WTC11 (cell line): ENCODE results near the gene ORC3.

Source experiments
- CTCF ChIP-seq: fragments of 200-600 bp; IDR thresholded peaks from 2 replicates; pipeline ENCODE4 v1.8.0; 2022; ENCODE audit warnings: antibody characterized with exemption
- TF ChIP-seq, protein P1 (sequence below): sonication (generic); formaldehyde crosslinking; IDR thresholded peaks from 2 replicates; pipeline ENCODE4 v1.8.0; 2022; ENCODE audit warnings: mild to moderate bottlenecking, missing genetic modification reagents

GRCh38 chr6:87674290-87674689 lies 84.4 kb downstream of the ORC3 start:
- no peak for TF ChIP-seq CTCF
- TF ChIP-seq, protein P1, sequence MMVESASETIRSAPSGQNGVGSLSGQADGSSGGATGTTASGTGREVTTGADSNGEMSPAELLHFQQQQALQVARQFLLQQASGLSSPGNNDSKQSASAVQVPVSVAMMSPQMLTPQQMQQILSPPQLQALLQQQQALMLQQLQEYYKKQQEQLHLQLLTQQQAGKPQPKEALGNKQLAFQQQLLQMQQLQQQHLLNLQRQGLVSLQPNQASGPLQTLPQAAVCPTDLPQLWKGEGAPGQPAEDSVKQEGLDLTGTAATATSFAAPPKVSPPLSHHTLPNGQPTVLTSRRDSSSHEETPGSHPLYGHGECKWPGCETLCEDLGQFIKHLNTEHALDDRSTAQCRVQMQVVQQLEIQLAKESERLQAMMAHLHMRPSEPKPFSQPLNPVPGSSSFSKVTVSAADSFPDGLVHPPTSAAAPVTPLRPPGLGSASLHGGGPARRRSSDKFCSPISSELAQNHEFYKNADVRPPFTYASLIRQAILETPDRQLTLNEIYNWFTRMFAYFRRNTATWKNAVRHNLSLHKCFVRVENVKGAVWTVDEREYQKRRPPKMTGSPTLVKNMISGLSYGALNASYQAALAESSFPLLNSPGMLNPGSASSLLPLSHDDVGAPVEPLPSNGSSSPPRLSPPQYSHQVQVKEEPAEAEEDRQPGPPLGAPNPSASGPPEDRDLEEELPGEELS (CRISPR knock-in tag) = no peak
